T-helper 9 cell (primary cell): ENCODE data around the gene PDZRN3.

Experiments
- DNase-seq: peaks from one replicate; pipeline ENCODE4 v3.0.0-alpha.2; 2020

Gene PDZRN3

DNA sequence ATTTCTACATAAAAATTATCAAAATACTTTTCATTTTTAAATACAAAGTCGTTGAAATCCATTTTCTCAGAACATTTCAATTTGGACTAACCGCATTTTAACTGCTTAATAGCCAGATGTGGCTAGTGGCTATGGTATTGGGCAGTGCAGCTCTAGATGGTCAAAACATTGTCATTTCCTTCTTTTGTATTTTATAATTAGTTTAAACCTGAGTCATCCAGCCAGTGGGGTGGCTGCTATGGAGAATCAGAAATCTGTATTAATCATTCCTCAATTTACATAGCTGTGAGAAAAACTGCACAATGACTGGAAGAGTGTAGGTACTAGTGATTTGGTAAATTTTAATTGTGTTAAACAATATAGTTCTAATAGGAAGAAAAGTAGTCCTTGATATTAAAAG, 245.3 kb downstream of the PDZRN3 start:
- DNase-seq, result no peak

DNA sequence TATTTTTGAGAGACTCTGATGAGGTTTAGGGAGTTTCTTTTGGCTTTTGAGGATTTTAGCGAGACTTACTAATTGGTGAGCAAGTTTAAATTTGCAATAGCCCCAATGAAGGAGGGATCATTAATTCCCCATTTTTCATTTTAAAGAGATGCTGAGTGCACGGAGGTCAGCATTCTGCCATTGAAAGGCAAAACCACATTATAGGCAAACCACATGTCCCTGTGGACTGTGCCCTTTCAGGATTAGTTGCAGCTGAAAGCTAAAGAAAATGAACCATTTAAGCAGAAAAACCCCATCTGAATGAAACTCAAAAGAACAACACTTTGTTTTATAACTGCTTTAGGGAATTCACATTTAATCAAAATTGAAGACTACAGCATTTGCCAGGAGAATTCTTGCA, 246.5 kb downstream of the PDZRN3 start:
- DNase-seq, result no peak

DNA sequence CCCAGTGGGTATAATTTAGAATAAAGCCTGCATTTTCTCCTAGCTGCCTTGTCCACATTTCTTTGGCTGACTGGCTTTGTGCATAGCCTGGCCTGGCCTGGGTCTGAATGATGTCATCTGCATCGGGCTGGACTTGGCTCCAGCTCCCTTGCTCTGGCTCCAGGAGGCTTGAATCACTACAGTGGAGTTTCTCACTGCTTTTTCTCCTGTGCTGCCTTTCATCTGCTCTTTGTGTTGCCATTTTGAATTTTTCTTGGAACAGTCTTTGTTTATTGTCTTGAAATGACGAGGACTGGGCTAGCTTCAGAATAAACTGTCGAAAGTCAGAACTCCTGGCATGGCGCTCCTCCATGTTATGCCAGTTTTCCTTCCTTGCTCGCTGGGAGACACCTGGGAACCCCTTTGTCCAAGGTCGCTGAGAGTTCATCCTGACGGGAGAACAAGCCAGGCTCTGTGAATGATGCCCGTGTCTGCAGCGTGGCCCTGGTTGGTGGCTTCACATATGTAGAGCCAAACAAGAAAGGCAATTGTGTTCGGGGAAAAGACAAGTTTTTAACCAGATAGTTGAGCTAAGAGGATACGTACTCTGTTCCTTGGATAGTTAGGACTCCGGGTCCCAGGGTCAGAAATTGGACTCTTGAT, 258.9 kb downstream of the PDZRN3 start:
- DNase-seq, result no peak

DNA sequence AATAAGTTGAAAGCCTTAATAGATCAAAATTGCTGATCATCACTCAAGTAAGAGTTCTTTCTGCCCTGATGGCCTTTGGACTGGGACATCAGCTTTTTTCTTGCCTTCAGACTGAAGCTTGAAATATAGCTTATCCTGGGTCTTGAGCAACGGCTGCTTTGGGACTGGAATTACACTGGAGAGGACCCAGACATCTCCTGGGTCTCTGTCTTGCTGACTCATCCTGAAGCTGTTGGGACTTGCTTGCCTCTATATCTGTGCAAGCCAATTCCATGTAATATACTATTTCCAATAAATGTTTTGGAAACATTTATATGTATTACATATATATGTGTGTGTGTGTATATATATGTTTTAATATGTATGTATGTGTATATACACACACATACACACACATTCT, 260.2 kb downstream of the PDZRN3 start:
- DNase-seq, result no peak

DNA sequence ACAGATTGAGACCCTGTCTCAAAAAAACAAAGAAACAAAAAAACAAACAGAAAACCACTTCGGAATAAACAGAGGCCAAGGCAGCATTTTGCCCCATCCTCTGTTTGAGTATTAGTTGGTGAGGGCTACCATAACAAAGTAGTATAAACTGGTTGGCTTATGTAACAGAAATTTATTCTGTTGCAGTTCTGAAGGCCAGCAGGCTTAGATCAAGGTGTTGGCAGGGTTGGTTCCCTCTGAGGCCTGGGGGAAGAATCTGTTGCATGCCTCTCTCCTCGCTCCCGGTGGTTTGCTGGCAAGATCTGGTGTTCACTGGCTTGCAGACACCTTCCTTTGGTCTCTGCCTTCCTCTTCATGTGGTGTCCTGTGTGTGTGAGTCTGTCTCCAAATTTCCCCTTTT, 261.6 kb downstream of the PDZRN3 start:
- DNase-seq, result no peak

DNA sequence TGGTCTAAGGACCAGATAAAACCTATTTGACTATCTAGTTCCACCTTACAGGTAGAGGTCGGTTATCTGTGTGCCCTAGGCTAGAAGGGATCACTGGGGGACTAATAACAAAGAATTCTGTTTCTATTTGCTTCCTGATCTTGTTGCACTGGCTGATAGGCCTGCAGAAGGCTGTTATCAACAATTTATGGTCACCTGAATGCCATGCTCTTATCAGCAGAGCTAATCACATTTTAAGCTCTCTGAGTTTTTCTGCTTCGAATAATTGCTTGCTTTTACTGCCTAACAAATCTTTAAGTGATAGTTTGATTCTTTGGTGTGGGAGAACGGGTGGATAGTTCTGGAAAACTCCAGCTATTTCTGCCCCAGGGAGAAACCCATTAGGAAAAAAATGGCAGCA, 263.1 kb downstream of the PDZRN3 start:
- no peak for DNase-seq

DNA sequence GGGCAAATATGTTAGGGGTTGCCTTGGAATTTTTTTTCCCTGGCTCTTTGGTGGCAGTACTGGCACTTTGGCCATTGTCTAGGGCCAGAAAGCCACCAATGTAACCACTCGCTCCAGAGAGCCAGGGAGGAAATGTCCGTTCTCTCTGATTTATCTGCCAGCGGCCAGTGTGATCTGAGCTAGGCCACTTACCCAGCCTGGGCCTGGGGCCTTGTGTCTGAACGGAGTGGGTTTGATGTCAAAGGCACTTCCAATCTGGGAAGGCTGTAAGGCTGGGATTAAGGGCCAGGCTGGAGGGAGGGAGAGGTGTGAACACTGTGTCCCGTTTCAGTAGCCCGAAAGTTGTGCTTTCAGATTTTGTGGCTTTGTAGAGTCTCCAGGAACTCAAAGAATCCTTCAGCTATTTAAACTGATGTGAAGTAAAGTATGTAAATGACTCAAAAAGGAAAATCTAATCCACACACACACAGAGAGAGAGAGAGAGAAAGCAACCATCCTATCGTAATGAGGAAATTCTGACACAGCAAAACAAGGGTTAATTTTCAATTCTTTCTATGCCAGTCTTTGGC, 271.0 kb downstream of the PDZRN3 start:
- DNase-seq, result no peak

DNA sequence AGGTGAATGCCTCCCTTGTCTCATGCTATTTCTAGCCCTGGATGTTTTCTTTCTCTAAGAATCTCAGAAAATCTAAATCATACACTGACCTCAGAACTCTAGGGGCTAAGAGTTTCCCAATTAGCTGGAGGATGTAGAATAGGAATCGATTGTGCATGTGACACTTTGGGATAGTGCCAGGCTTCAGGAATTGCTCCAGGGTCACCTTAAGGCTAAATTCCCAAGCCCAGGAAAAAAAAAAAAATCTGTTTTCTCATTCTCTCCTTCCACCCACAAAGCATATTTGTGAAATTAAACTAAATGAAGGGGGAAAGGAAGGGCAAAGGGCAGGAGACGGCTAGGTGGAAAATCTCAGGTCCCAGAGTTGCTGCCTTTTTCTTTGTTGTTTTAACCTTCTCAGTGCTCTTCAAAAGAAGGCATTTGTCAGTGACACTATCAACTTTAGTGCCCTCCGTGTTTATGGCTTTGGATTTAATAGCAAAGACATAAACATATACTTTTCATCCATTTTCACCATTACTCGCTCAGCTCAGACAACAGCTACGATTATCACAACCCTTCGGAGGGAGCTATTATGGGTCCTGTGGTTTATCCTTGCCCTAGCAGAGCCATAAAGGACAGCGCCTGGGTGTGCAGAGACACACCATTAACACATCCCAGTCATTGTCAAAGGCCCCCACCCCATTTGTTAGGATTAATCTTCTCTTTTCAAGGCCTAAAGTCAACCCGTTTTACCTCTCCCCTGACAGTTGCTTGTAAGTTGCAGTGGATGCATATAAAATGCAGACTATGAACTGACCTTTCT, 271.7 kb downstream of the PDZRN3 start:
- no peak for DNase-seq

DNA sequence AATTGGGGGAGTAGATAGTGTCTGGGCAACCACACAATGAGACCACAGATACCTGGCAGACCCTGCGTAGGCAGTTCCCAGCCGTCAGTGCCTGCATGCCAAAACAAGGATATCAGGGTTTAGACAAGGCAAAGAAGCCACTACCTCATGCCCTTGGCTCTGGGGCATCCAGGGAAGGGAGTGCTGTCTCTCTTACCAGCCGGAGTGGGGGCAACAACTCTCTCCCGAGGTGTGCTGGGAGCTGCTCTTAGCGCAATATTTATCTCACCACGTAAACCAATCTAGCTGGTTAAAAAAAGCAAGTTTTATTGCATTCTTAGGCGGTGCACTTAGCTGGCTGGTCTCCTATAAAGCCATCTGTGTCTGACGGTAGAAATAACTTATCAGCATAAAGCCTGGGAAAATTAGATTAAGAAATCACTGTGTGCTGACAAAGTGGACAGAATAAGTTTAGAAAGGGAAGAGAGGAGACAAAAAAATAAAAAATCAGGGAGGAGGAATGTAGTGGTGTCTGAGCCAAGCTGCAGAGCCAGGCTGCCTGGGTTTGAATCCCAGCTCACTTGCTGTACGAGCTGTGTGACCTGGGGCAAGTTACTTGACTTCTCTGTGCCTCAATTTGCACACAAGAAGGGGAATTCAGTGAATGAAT, 273.2 kb downstream of the PDZRN3 start:
- no peak for DNase-seq

DNA sequence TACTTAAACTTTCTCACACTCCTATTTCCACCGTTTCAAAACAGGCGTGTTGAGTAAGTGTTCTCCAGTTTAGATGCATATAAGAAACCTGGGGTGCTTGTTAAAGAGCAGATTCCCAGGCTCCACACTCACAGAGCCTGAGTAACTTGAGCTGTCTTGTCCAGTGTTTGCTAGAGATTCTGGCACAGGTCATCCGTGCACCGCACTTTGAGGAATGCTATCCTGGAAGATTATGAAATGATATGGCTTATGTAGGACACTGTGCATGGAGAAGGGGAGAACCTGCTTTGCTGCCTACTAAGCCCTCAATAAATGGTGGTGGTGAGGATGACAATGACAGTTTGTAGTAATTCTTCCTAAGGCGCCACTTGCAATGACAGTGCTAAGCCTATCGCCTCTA, 273.7 kb downstream of the PDZRN3 start:
- no peak for DNase-seq

DNA sequence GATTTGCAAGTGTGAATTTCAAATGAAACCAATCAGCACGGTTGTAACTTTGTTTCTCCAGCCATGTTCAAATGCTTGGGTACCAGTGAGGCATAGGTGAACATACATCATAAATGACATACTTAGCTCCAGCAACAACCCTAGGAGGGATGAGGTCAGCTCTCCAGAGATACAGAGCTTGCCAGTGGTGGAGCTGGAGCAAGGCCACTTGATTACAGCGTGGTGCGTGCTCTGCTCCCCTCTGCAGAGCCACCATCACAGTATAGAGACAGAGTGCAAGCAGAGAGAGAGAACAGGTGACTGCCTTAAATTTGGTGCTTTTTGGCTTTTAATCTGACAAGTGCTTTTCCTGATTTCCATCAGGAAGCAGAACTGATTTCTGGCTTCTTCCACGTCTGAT, 275.1 kb downstream of the PDZRN3 start:
- DNase-seq, result no peak

DNA sequence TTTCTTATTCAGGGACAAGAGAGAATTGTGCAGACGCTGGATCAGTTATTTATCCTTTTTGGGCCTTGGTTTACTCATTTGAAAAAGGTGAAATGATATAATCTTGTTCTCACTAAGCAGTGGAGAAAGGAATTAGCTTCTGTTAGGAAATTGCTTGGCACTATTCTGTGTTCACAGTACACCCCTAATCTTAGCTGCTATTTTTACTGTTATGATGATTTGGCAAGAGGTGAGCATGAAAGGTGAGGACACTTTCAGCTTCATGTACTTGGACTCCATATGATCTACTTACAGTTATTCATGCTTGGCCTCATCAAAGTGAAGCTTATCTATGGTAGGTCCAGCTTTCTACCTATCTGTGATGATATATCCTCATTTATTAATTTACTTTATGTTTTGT, 282.7 kb downstream of the PDZRN3 start:
- no peak for DNase-seq

DNA sequence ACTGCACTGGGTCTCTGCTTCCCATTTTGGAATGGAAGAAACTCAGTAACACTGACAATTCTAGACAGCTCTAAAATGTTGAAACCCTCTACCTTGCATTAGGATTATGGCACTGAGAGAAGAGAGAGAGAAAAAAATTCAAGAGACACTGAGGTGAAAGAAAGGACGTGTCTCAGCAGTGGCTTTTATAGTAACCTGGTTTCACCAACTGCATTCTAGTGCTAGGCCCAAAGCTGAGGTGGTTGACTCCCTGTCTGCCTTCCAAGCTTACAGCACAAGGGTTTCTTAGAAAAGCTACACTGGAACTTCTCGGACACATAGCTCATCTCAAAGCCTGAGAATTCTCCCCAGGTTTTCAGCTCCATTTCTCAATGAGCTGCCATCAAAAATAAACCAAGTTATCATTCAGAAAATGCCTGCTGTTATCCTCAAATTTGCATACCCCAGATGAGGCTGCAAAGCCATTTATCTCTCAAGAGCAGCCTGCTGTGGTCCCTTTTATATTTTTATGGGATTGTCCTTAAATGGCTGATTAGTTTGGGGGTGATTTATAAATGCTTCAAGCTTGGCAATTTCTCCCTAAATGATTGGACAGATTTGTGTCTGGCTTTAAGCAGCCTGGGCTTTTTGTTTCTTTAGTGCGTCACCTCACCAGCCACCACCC, 283.3 kb downstream of the PDZRN3 start:
- no peak for DNase-seq

DNA sequence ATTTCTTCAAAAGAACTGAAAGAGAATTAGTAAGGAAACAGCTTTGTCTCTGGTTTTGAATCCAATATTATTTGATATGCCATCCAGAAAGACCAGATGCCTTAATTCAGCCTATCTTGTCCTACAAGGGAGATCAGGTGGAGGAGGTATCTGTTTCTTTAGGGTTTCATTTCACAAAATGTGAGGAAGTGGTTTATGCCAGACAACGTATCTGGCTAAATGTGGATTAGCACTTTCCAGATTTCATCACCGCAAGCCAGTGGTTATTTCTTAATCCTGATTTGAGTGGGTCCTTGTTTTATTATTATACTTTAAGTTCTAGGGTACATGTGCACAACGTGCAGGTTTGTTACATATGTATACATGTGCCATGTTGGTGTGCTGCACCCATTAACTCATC, 292.2 kb downstream of the PDZRN3 start:
- DNase-seq, result no peak
